ENCODE measurements around the gene ZKSCAN7. TPM values are rescaled to one million over a fixed set of nuclear protein-coding genes. Genes with fewer than 3 reads are reported as not detected.
"Not testable (repeated sequence)": the region's sequence is repeated elsewhere in the genome, so short reads cannot be mapped to it uniquely, and the experiment has no call there.

Gene ZKSCAN7
- total RNA-seq, 1 experiment from 2014 or later, result 2.1 TPM

GRCh38 chr3:44561076-44561475, 6.1 kb downstream of the ZKSCAN7 start:
- in situ Hi-C loops (cut with HindIII; ENCODE audit: low pct_unique_long_range_greater_than_20kb, low sequenced_read_pairs), result no loop called here
- DNase-seq (ENCODE audit: low read depth, low spot score), result no peak

GRCh38 chr3:44562147-44562546, 7.2 kb downstream of the ZKSCAN7 start:
- no peak for DNase-seq (ENCODE audit: low read depth, low spot score)
- in situ Hi-C loops (cut with HindIII; ENCODE audit: low pct_unique_long_range_greater_than_20kb, low sequenced_read_pairs), result no loop called here

DNA sequence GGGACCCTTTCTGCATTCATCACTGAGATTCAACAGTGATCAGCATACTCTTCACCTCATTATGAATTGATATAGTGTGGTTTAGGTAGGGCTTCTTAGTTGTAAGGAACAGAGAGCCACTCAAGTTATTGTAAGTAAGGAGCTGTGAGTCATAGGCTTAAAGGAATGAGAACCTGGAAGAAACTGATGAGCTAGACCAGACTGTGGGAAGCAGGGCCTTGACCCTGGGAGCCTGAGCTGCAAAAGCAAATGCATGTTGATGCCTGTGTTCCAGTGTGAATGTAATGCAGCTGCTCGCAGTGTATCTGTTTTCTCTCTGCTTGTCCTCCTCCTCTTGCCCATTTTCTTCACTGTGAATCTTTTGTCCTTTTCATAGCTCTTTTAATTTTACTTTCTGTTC, 13.6 kb downstream of the ZKSCAN7 start:
- in situ Hi-C loops (cut with HindIII; ENCODE audit: low pct_unique_long_range_greater_than_20kb, low sequenced_read_pairs), result no loop called here
- no peak for DNase-seq (ENCODE audit: low read depth, low spot score)

DNA sequence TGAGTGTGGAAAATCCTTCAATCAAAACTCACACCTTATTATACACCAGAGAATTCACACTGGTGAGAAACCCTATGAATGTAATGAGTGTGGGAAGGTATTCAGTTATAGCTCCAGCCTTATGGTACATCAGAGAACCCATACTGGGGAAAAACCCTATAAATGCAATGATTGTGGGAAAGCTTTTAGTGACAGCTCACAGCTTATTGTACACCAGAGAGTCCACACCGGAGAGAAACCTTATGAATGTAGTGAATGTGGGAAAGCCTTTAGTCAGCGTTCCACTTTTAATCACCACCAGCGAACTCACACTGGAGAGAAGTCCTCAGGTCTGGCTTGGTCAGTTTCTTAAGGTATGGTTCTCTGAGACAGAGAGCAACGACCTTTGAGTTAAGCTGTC, 16.0 kb downstream of the ZKSCAN7 start:
- no peak for DNase-seq (ENCODE audit: low read depth, low spot score)
- in situ Hi-C loops (cut with HindIII; ENCODE audit: low pct_unique_long_range_greater_than_20kb, low sequenced_read_pairs), result no loop called here

GRCh38 chr3:44576613-44577012, 21.6 kb downstream of the ZKSCAN7 start:
- no peak for DNase-seq (ENCODE audit: low read depth, low spot score)
- in situ Hi-C loops (cut with HindIII; ENCODE audit: low pct_unique_long_range_greater_than_20kb, low sequenced_read_pairs), result no loop called here

DNA sequence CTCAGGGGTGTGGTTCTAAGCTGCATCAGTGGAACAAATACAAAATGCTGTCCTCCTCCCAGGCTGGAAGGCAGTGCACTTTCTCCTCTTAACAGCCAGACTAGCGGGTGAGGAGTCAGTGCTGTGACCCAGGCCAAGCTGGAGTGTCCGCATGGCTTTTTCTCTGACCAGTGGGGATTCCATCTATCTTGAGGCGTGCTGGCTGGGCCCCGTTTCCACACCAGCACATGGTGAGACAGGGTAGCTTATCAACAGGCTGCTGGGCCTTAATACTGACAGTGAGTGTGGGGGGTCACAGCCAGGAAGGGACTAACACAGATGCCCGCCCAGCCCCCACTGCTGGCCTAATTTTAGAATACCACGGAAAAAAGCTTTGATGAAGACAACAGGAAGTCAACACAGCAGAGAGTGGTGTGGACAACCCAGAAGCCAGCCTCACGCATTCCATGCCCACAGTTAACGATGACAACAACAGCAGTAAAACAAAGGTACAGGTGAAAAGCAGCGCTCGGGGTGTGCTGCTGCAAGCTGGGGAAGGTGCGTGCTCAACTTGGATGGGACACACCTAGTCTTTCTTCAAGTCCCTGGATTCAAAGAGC, 22.5 kb downstream of the ZKSCAN7 start:
- in situ Hi-C loops (cut with HindIII; ENCODE audit: low pct_unique_long_range_greater_than_20kb, low sequenced_read_pairs); DNase-seq (ENCODE audit: low read depth, low spot score): not testable (repeated sequence)

GRCh38 chr3:44578316-44578715, 23.3 kb downstream of the ZKSCAN7 start:
- in situ Hi-C loops (cut with HindIII; ENCODE audit: low pct_unique_long_range_greater_than_20kb, low sequenced_read_pairs); DNase-seq (ENCODE audit: low read depth, low spot score): not testable (repeated sequence)

- in situ Hi-C loops (cut with HindIII; ENCODE audit: low pct_unique_long_range_greater_than_20kb, low sequenced_read_pairs); DNase-seq (ENCODE audit: low read depth, low spot score): not testable (repeated sequence)
These were observed 24.0 kb downstream of the ZKSCAN7 start for GRCh38 chr3:44578924-44579515.

DNA sequence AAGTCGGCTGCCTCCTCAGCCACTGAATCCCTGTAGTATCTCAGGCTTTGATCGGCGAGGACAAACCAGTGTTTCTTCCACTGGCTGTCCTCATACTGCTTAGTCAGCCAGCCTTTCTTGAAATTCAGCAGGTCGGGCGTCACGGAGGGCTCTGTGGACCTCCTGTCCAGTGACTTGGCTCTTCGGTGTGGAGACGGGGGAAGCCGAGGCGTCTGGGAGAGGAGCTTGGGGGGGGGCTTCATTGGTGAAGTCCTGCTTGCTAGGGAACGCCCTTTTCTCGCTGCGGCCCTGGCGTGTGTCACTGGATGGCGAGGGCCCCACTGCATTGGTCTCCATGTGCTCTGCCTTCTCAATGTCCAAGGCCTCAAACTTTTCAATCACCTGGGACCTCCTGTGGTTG, 24.8 kb downstream of the ZKSCAN7 start:
- in situ Hi-C loops (cut with HindIII; ENCODE audit: low pct_unique_long_range_greater_than_20kb, low sequenced_read_pairs); DNase-seq (ENCODE audit: low read depth, low spot score): not testable (repeated sequence)

GRCh38 chr3:44580971-44581370, 26.0 kb downstream of the ZKSCAN7 start:
- DNase-seq (ENCODE audit: low read depth, low spot score); in situ Hi-C loops (cut with HindIII; ENCODE audit: low pct_unique_long_range_greater_than_20kb, low sequenced_read_pairs): not testable (repeated sequence)

DNA sequence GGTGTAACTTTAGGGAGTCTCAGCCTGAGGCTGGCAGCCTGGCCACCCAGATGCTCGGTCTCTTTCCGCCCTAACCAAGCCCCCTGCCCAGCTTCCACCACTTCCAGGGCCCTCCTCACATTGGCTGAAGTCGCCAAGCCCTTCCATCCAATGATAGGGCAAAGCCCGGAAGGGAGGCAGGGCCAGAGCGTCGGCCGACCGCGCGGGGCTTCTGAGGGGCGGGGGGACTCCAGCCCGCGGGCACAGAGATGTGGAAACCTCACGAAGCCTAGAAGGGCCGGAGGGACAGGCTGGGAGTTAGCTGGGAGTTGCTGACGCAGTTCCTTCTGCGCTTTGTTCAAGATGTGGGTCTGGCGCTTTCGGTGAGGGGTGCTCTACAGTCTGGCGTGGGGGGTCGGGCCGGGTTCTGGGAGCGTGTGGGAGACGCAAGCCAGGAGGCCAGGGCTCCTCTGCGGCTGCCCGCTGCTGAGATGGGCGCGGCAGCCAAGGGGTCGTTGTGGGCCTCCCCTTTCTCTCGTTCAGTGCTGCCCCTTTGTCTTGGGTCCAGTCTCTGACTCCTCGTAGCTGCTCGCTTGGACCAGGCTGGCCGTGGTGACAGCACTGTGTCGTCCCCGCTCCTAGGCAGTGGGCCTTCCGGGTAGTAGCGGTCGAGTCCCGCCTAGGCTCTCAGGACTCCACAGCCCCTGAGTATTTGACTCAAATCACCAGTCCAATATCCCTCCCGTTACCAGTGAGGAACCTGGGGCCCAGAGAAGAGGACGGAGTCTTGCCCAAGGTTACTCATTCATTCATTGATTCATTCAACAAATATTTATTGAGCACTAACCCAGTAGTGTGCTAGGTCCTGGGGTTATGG, 29.9 kb downstream of the ZKSCAN7 start, which contains the start of gene ZNF660:
Gene ZNF660, plus strand, starts transcription at position 319 of the 856 bp plus-strand sequence. CDS start 9,230 bp downstream, outside the sequence.
- no peak for DNase-seq (ENCODE audit: low read depth, low spot score)
- in situ Hi-C loops (cut with HindIII; ENCODE audit: low pct_unique_long_range_greater_than_20kb, low sequenced_read_pairs), result no loop called here

- in situ Hi-C loops (cut with HindIII; ENCODE audit: low pct_unique_long_range_greater_than_20kb, low sequenced_read_pairs), result no loop called here
- DNase-seq (ENCODE audit: low read depth, low spot score), result no peak
These were observed 41.6 kb downstream of the ZKSCAN7 start for GRCh38 chr3:44596621-44597020.

- no peak for DNase-seq (ENCODE audit: low read depth, low spot score)
- in situ Hi-C loops (cut with HindIII; ENCODE audit: low pct_unique_long_range_greater_than_20kb, low sequenced_read_pairs), result no loop called here
These were observed 46.8 kb downstream of the ZKSCAN7 start for GRCh38 chr3:44601749-44602148.

DNA sequence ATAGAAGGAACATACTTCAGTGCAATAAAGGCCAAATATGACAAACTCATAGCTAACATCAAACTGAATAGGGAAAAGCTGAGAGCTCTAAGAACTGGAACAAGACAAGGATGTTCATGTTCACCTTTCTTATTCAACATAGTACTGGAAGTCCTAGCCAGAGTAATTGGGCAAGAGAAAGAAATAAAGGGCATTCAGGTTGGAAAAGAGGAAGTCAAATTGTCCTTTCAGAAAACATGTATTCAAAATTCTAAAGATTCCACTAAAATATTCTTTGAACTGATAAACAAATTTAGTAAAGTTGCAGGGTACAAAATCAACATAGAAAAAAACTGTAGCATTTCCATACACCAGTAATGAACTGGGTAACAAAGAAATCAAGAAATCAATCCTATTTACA, 57.7 kb downstream of the ZKSCAN7 start:
- no peak for DNase-seq (ENCODE audit: low read depth, low spot score)
- in situ Hi-C loops (cut with HindIII; ENCODE audit: low pct_unique_long_range_greater_than_20kb, low sequenced_read_pairs), result no loop called here

Other genes with a start within 250 kb of the ZKSCAN7 start
- gene TCAIM, start 216.4 kb upstream of the ZKSCAN7 start, total RNA-seq (2014; rRNA removed; shearing (Covaris generic)), result 30.2 and 33.5 TPM in 2 replicates
- gene ZNF445, start 77.5 kb upstream of the ZKSCAN7 start, total RNA-seq (2014; rRNA removed; shearing (Covaris generic)), result 3.2 and 4.5 TPM in 2 replicates
- 0.03 TPM in 2 replicates for gene ZNF660, start 29.8 kb downstream of the ZKSCAN7 start, total RNA-seq (2014; rRNA removed; shearing (Covaris generic))
- gene ZNF197, start 69.8 kb downstream of the ZKSCAN7 start, total RNA-seq (2014; rRNA removed; shearing (Covaris generic)), result 6.7 and 7.1 TPM in 2 replicates
- gene ZNF35, start 93.5 kb downstream of the ZKSCAN7 start, total RNA-seq (2014; rRNA removed; shearing (Covaris generic)), result 0.13 TPM in 2 replicates
- gene ZNF502, start 157.5 kb downstream of the ZKSCAN7 start, total RNA-seq (2014; rRNA removed; shearing (Covaris generic)), result 2.3 and 3.5 TPM in 2 replicates
- gene ZNF501, start 174.4 kb downstream of the ZKSCAN7 start, total RNA-seq (2014; rRNA removed; shearing (Covaris generic)), result 2.5 and 5.0 TPM in 2 replicates
- 20.2 and 21.1 TPM in 2 replicates for gene KIAA1143, start 206.4 kb downstream of the ZKSCAN7 start, total RNA-seq (2014; rRNA removed; shearing (Covaris generic))
- 10.0 and 12.8 TPM in 2 replicates for gene KIF15, start 206.6 kb downstream of the ZKSCAN7 start, total RNA-seq (2014; rRNA removed; shearing (Covaris generic))